HG03439 (cell line): Measurements from ENCODE around the gene SLC40A1.
"Not testable (repeated sequence)": the region's sequence is repeated elsewhere in the genome, so short reads cannot be mapped to it uniquely, and the experiment has no call there.

Experiments used
- ATAC-seq: cut with Tn5 transposase; IDR thresholded peaks from one replicate; pipeline ENCODE4 v1.9.1; 2021; ENCODE audit warnings: mild to moderate bottlenecking, moderate library complexity; ENCODE audit not compliant: unreplicated experiment

The SLC40A1 gene

DNA sequence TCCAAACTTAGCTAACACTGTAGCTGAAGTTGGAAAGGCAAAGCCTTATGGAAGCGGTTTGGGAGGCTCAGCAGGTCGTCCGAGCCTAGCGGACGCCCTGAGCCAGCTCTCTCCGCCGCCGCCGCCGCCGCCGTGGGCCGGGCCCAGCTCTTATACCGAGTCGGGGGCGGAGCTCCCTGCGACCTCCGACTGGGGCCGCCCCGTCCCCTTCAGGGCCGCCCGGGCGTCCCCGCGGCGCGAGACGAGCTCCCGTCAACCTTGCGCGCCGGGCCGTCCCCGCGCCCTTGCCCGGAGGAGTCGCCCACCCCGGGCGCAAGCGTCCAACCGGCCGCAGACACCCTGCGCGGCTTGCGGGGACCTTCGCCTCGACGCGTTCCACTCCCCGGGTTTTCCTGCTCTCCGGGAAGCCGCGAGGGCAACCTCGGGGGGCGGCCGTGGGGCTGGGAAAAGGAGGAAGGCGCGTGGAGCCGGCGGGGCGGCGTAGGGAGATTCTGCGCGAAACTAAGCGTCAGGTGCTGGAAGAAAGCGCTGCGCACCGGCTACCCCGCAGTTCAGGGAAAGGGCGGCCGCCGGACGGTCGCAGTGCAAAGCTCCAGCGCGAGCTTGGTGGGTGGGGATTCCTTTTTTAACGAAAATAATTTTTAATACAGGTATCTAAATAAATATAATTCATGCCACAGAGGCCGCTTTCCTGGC lies at the start of gene SLC40A1:
TSS of gene SLC40A1 (minus strand) at position 129 of the 696 bp plus-strand sequence. CDS start 326 bp downstream, outside the sequence.
- ATAC-seq, result peak; percentile 79

- ATAC-seq, result no peak
These were observed 49.2 kb upstream of the SLC40A1 start for GRCh38 chr2:189629531-189630453.

GRCh38 chr2:189628817-189629530 lies 48.4 kb upstream of the SLC40A1 start:
- no peak for ATAC-seq

GRCh38 chr2:189627789-189628188 lies 47.2 kb upstream of the SLC40A1 start:
- ATAC-seq, result no peak

DNA sequence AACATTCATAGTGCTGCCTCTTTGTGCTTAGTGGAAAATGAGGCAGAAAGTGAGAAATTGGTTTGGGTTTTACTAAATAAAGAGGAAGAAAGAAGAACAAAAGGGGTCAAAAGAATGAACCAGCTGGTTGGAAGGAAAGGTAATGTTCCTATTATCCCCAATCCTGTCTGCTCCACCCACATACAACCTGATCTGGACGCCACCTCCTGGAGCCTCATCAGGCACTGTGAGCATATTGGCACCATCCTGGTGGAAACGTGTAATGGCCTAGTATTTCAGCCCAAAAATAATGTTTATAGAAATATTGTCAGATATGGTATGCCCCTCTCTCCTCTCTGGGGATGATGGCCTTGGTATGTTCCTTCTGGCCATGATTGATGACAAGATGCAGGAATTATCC lies 45.0 kb upstream of the SLC40A1 start:
- ATAC-seq, result no peak

- no peak for ATAC-seq
These were observed 44.2 kb upstream of the SLC40A1 start for GRCh38 chr2:189624648-189625355.

DNA sequence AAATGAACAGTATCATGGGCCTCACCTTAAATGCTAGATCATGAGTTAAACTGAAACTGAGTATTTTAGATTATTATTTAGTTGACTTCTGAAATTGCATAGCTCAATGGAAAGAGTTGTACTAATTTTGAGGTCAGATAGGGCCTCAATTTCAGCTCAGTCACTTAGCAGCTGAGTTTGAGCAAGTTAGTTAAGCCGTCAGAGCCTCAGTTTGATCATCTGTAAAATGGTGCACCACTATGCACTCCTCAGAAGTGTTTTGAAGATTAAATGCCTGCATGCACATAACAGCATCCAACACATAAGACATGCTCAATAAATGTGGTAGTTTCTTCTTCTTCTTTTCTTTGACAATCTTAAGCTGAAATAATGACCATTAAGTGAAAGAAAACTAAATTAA lies 42.5 kb upstream of the SLC40A1 start:
- ATAC-seq, result no peak

DNA sequence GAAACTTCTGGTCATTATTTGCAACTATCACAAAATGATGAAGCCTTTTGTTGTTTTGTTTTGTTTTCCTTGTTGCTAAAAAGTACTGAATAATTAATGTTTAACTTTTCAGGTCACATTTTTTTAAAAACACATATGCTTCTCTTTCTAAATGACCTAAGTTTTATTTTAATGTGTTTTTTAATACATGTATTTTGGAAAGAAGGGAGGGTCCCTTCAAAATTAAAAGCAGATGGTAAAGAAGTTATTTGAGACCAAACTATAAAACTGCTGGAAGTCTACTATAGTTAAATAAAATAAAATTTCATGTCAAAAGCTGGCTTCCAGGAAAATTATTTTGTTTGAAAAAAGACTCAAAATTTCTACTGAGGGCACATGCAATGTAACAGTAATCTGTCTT lies 41.2 kb upstream of the SLC40A1 start:
- ATAC-seq, result no peak

DNA sequence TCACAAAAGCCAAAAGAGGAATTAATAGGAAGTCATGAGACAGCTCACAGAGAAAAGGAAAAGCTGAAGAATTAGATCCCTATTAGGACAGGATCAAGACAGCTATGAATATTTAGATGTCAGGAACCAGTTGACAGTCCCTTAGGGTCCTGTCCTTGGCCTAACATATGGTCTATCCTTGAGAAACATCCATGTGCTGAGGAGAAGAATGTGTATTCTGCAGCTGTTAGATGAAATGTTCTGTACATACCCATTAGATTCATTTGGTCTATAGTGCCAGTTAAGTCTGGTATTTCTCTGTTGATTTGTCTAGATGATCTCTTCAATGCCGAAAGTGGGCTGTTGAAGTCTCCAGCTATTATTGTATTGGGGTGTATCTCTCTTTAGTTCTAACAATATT lies 37.6 kb upstream of the SLC40A1 start:
- no peak for ATAC-seq

GRCh38 chr2:189614585-189614984 lies 34.0 kb upstream of the SLC40A1 start:
- ATAC-seq, result no peak

- no peak for ATAC-seq
These were observed 33.2 kb upstream of the SLC40A1 start for GRCh38 chr2:189613650-189614420.

DNA sequence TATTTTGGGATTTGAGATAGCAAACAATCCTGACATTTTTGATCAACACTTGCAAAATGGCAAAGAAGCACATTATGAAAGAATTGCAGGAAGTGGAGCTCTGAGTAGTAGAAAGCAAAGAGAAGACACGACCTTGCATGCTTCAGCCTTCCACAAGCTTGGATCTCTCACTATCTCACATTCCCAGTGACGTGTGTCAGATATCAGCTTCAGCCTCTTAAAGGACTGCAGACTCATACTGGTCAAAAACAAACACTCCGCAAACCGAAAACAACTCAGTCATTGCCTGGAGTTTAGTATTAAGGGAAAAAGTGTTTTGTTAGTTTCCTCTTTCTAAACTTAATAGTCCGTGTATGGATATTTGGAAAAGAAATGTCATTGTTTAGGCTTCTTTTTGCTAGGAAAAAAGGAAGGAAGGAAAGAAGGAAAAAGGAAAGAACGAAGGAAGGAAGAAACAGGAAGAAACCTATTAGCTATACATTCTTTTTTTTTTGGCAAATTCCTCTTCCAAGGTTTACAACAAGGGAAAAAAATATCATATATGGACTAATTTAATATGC lies 32.6 kb upstream of the SLC40A1 start:
- no peak for ATAC-seq

DNA sequence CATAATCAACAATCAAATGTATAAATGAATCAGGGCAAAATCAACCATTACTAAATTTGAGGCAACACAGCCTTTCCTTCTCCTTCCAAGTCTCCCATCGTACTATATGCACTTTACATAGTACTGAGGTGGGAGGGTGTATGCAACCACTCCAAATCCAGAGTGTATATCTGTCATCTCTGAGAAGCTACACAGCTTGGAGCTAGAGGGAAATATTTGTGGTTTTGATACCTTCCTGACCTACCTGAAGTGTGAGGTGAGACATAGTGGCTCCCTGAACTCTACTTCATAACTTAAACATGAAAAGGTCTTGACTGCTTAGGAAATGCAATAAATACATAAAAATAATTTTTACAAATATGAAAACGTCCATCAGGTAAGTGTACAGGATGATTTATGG lies 30.1 kb upstream of the SLC40A1 start:
- no peak for ATAC-seq

- no peak for ATAC-seq
These were observed 29.3 kb upstream of the SLC40A1 start for GRCh38 chr2:189609853-189610252.

DNA sequence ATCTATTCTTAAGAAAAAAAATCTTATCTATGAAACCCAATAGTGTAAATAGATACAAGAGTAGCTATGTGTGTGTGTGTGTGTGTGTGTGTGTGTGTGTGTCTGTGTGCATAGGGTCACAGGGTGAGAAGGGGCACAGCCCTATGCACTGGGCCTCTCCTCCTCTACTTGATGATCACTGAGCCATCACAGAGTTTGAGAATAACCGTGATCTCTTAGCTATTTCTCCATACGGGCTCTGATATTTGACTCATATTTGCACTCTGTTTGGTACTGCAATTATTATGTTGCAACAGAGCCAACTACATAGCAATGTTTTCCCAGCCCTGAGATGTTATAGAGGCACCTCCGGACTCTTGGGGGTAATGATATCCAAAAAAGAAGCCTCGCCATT lies 28.8 kb upstream of the SLC40A1 start:
- ATAC-seq, result no peak

DNA sequence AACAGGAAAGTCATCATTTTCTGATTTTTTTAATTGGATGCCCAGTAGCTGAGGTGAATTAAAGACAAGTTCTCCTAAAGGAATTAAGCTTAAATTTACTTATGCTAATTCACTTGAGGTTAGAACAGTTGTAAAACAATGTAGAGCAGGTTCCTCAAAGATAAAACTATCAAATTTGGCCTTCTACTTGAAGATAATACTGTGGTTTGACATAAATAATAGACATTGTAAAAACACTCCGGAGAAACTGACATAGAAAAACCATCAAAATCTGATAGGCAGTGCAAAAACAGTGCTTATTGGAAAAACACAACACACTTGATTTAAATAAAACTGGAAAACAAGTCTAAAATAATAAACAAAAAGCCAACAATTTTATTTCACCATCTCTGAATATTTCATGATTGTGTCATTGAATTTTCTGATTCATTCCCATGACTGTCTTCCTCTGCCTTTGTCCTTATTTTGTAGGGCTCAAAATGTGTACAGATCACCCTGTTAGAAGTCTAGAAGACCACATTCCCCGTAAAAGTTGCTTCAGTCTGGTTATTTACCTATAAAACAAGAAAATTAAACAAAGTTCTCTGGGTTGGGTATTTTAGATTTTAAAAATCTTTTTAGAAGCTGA lies 28.3 kb upstream of the SLC40A1 start:
- ATAC-seq, result no peak

- ATAC-seq, result no peak
These were observed 27.6 kb upstream of the SLC40A1 start for GRCh38 chr2:189608170-189608569.

DNA sequence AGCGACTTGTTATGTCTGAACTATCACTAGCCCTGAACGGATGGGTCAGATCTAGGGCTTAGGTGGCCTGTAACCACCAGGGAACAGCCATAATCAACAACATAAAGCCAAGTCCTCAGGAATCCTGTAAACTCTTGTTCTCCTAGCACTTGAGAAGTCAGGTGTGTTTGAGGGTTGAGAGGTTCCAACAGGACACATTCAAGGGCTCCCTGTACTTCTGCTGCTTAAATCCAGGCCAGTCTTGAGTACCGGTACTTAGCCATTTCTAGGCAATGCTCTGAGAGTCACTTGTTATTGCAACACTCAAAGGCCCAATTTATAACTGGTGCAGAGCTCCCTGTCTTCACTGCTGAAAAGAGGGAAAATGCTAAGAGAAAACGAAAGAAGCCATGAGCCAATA lies 21.6 kb upstream of the SLC40A1 start:
- no peak for ATAC-seq

- not testable (repeated sequence) for ATAC-seq
These were observed 21.1 kb upstream of the SLC40A1 start for GRCh38 chr2:189601652-189602051.
